CD4-positive, CD25-positive, alpha-beta regulatory T cell (primary cell): ENCODE data around the gene PARP14. TPM values are rescaled to one million over a fixed set of nuclear protein-coding genes. Genes with fewer than 3 reads are reported as not detected.
"Not testable (repeated sequence)": the region's sequence is repeated elsewhere in the genome, so short reads cannot be mapped to it uniquely, and the experiment has no call there.

Experiments
- ATAC-seq, 2 donors: fragments of 150-1000 bp; cut with Tn5 transposase; one replicate each; pipeline ENCODE4 v1.10.0; 2021; ENCODE audit warnings: low read depth in 2 of 2, moderate number of reproducible peaks in 2 of 2, moderate library complexity in 1 of 2
- DNase-seq, 3 donors: peaks; one replicate each; pipeline versions ENCODE4 v3.0.0 to v3.0.0-alpha.2; 2012 to 2022; ENCODE audit warnings: mixed read lengths in 1 of 3
- H3K27ac ChIP-seq: one replicate; pipeline ENCODE4 v1.7.0; 2013; ENCODE audit warnings: mild to moderate bottlenecking, low read length; ENCODE audit not compliant: insufficient read depth, poor library complexity, severe bottlenecking
- H3K27me3 ChIP-seq: one replicate; pipeline ENCODE4 v1.7.0; 2013; ENCODE audit warnings: low read length; ENCODE audit not compliant: control insufficient read depth, insufficient read depth
- H3K36me3 ChIP-seq: one replicate; pipeline ENCODE4 v1.7.0; 2013; ENCODE audit warnings: mild to moderate bottlenecking, low read length, moderate library complexity; ENCODE audit not compliant: control insufficient read depth, insufficient read depth
- H3K4me1 ChIP-seq: 2 replicates; pipeline ENCODE4 v1.7.0; 2013; ENCODE audit warnings: mild to moderate bottlenecking, low read length; ENCODE audit not compliant: insufficient read depth, control insufficient read depth, poor library complexity, severe bottlenecking
- H3K4me3 ChIP-seq: one replicate; pipeline ENCODE4 v1.7.0; 2013; ENCODE audit warnings: low read depth, mild to moderate bottlenecking, low read length, moderate library complexity
- H3K9me3 ChIP-seq, 2 experiments: 1 replicate in 1 of 2; 2 replicates in 1 of 2; pipeline ENCODE4 v1.7.0; 2013; ENCODE audit warnings: low read length in 2 of 2, mild to moderate bottlenecking in 1 of 2, moderate library complexity in 1 of 2; ENCODE audit not compliant: control insufficient read depth in 2 of 2
- H3K27ac Mint-ChIP-seq, 3 donors: one replicate each; pipeline ENCODE4 v1.8.0; 2020 to 2022; ENCODE audit warnings: mild to moderate bottlenecking in 3 of 3, mixed read lengths in 3 of 3, moderate library complexity in 2 of 3
- H3K27me3 Mint-ChIP-seq: one replicate; pipeline ENCODE4 v1.8.0; 2022; ENCODE audit warnings: mild to moderate bottlenecking, mixed read lengths
- H3K36me3 Mint-ChIP-seq: one replicate; pipeline ENCODE4 v1.8.0; 2020; ENCODE audit warnings: mixed read lengths
- H3K4me1 Mint-ChIP-seq, 4 donors: one replicate each; pipeline ENCODE4 v1.8.0; 2020 to 2022; ENCODE audit warnings: mixed read lengths in 4 of 4, mild to moderate bottlenecking in 1 of 4
- H3K4me3 Mint-ChIP-seq, 4 donors: one replicate each; pipeline ENCODE4 v1.8.0; 2020 to 2022; ENCODE audit warnings: mild to moderate bottlenecking in 4 of 4, mixed read lengths in 4 of 4, moderate library complexity in 3 of 4
- H3K9me3 Mint-ChIP-seq, 7 donors: one replicate each; pipeline ENCODE4 v1.8.0; 2020 to 2022; ENCODE audit warnings: mixed read lengths in 7 of 7, mild to moderate bottlenecking in 3 of 7, moderate library complexity in 2 of 7
- polyA plus RNA-seq, 4 donors: library from polyadenylated mRNA; unstranded; fragments of 300-500 nt; fragmentation: Illumina TruSeq; gene quantifications; one replicate each; pipeline ENCODE4 v1.2.3, GENCODE V29; 2021
- total RNA-seq: library from RNA; stranded (reverse); gene quantifications from one replicate; pipeline ENCODE4 v1.2.3, GENCODE V29; 2022

PARP14 gene
- total and polyA plus RNA-seq, 5 donors from 2014 or later: 14.2 to 89.7 (median 19.5) TPM

GRCh38 chr3:122743581-122744120, 63.0 kb downstream of the PARP14 start:
- H3K36me3 Mint-ChIP-seq: peaks cover 58% of the 10 kb centered on the region
- H3K9me3 Mint-ChIP-seq: peaks cover 0 to 6% (median 2%) of the 10 kb centered on the region in 7 donors
- H3K27ac Mint-ChIP-seq: no peak overlapping the region
- H3K4me3 Mint-ChIP-seq: no peak overlapping the region
- H3K27me3 Mint-ChIP-seq: no peaks in the 10 kb centered on the region
- no peaks in the 10 kb centered on the region for H3K4me1 ChIP-seq
- DNase-seq (no peak), ATAC-seq (no peak)
- no peaks in the 10 kb centered on the region for H3K27me3 ChIP-seq
- H3K9me3 ChIP-seq: no peaks in the 10 kb centered on the region
- H3K36me3 ChIP-seq: peaks cover 29% of the 10 kb centered on the region
- peaks cover 0 to 12% (median 3%) of the 10 kb centered on the region in 4 donors for H3K4me1 Mint-ChIP-seq
- no peak overlapping the region for H3K27ac ChIP-seq
- H3K4me3 ChIP-seq: no peak overlapping the region

GRCh38 chr3:122745369-122746021, 64.9 kb downstream of the PARP14 start:
- Mint-ChIP-seq H3K9me3 (peaks cover 0 to 6% (median 0%) of the 10 kb centered on the region in 7 donors), H3K27me3 (no peaks in the 10 kb centered on the region), H3K4me1 (peaks cover 0 to 12% (median 3%) of the 10 kb centered on the region in 4 donors), H3K27ac (no peak overlapping the region), H3K36me3 (peaks cover 43% of the 10 kb centered on the region), H3K4me3 (no peak overlapping the region)
- no peak for ATAC-seq
- no peaks in the 10 kb centered on the region for H3K9me3 ChIP-seq
- no peak overlapping the region for H3K27ac ChIP-seq
- DNase-seq: no peak
- H3K4me3 ChIP-seq: no peak overlapping the region
- H3K36me3 ChIP-seq: peaks cover 22% of the 10 kb centered on the region
- no peaks in the 10 kb centered on the region for H3K27me3 ChIP-seq
- H3K4me1 ChIP-seq: no peaks in the 10 kb centered on the region

- H3K4me3 Mint-ChIP-seq, H3K9me3 ChIP-seq, H3K4me3 ChIP-seq, H3K27ac Mint-ChIP-seq, H3K4me1 ChIP-seq, H3K27me3 ChIP-seq, H3K4me1 Mint-ChIP-seq, H3K9me3 Mint-ChIP-seq, DNase-seq, ATAC-seq, H3K27me3 Mint-ChIP-seq, H3K27ac ChIP-seq: not testable (repeated sequence)
- H3K36me3 Mint-ChIP-seq: peaks cover 41% of the 10 kb centered on the region
- peaks cover 30% of the 10 kb centered on the region for H3K36me3 ChIP-seq
Observed at GRCh38 chr3:122747295-122747694, 66.7 kb downstream of the PARP14 start.

- H3K4me1 Mint-ChIP-seq: peaks cover 0 to 9% (median 2%) of the 10 kb centered on the region in 4 donors
- H3K9me3 ChIP-seq: no peaks in the 10 kb centered on the region
- no peaks in the 10 kb centered on the region for H3K27me3 Mint-ChIP-seq
- H3K27ac Mint-ChIP-seq: peak overlapping the region in 1 of 3 donors; percentile 24
- no peaks in the 10 kb centered on the region for H3K4me1 ChIP-seq
- H3K36me3 Mint-ChIP-seq: peaks cover 38% of the 10 kb centered on the region
- peaks cover 37% of the 10 kb centered on the region for H3K36me3 ChIP-seq
- no peak overlapping the region for H3K27ac ChIP-seq
- DNase-seq (no peak), ATAC-seq (no peak)
- H3K4me3 Mint-ChIP-seq: no peak overlapping the region
- H3K27me3 ChIP-seq: no peaks in the 10 kb centered on the region
- H3K9me3 Mint-ChIP-seq: peaks cover 0 to 1% (median 0%) of the 10 kb centered on the region in 7 donors
- H3K4me3 ChIP-seq: no peak overlapping the region
Observed at GRCh38 chr3:122748347-122748746, 67.7 kb downstream of the PARP14 start.

GRCh38 chr3:122754929-122755328, 74.3 kb downstream of the PARP14 start:
- Mint-ChIP-seq H3K27me3 (no peaks in the 10 kb centered on the region), H3K27ac (no peak overlapping the region), H3K36me3 (peaks cover 42% of the 10 kb centered on the region)

GRCh38 chr3:122755491-122755890, 74.9 kb downstream of the PARP14 start:
- no peak for ATAC-seq
- Mint-ChIP-seq H3K27ac (no peak overlapping the region), H3K4me1 (peaks cover 0 to 19% (median 9%) of the 10 kb centered on the region in 4 donors), H3K4me3 (no peak overlapping the region), H3K36me3 (peaks cover 41% of the 10 kb centered on the region), H3K27me3 (no peaks in the 10 kb centered on the region), H3K9me3 (no peaks in the 10 kb centered on the region)
- Histone ChIP-seq H3K4me3 (no peak overlapping the region), H3K4me1 (no peaks in the 10 kb centered on the region), H3K36me3 (peaks cover 62% of the 10 kb centered on the region), H3K27me3 (no peaks in the 10 kb centered on the region), H3K27ac (no peak overlapping the region), H3K9me3 (no peaks in the 10 kb centered on the region)
- no peak for DNase-seq

More at GRCh38 chr3:122754929-122755328, 74.3 kb downstream of the PARP14 start:
- DNase-seq (peak in 2 of 3 donors; percentile 52 to 75), ATAC-seq (peak; percentile 76)
- H3K36me3 ChIP-seq: peaks cover 65% of the 10 kb centered on the region
- H3K27ac ChIP-seq: no peak overlapping the region
- H3K4me1 Mint-ChIP-seq: peaks cover 0 to 18% (median 9%) of the 10 kb centered on the region in 4 donors
- H3K9me3 Mint-ChIP-seq: no peaks in the 10 kb centered on the region
- H3K4me1 ChIP-seq: no peaks in the 10 kb centered on the region
- no peaks in the 10 kb centered on the region for H3K9me3 ChIP-seq
- no peaks in the 10 kb centered on the region for H3K27me3 ChIP-seq
- H3K4me3 ChIP-seq: no peak overlapping the region
- no peak overlapping the region for H3K4me3 Mint-ChIP-seq

GRCh38 chr3:122758877-122759560, 78.4 kb downstream of the PARP14 start:
- ATAC-seq: no peak
- no peaks in the 10 kb centered on the region for H3K9me3 ChIP-seq
- H3K27me3 Mint-ChIP-seq: no peaks in the 10 kb centered on the region
- no peak overlapping the region for H3K27ac Mint-ChIP-seq
- no peaks in the 10 kb centered on the region for H3K4me1 ChIP-seq
- H3K36me3 Mint-ChIP-seq: peaks cover 28% of the 10 kb centered on the region
- H3K27me3 ChIP-seq: no peaks in the 10 kb centered on the region
- peaks cover 4 to 22% (median 13%) of the 10 kb centered on the region in 4 donors for H3K4me1 Mint-ChIP-seq
- peak in 1 of 3 donors; percentile 45 for DNase-seq
- H3K36me3 ChIP-seq: peaks cover 32% of the 10 kb centered on the region
- H3K4me3 ChIP-seq: no peak overlapping the region
- H3K4me3 Mint-ChIP-seq: no peak overlapping the region
- H3K9me3 Mint-ChIP-seq: no peaks in the 10 kb centered on the region
- H3K27ac ChIP-seq: no peak overlapping the region
